Activated CD4-positive, alpha-beta memory T cell treated with anti-CD3 and anti-CD28 coated beads, Interleukin-2, amount 10 ng/mL, durations not matched to agents 7 days and 5 days (primary cell): ENCODE measurements around the gene SMARCA5. TPM values are rescaled to one million over a fixed set of nuclear protein-coding genes. Genes with fewer than 3 reads are reported as not detected.

Experiments
- CTCF ChIA-PET: fragments of 350-600 bp; sonication (Branson Sonifier 250); formaldehyde crosslinking; loops from one replicate; lab custom pipeline; 2021; ENCODE audit warnings: antibody characterized with exemption, inconsistent platforms; lab: Charles Lee
- POLR2A ChIA-PET: fragments of 350-600 bp; sonication (Branson Sonifier 250); formaldehyde crosslinking; loops from one replicate; lab custom pipeline; 2021; ENCODE audit warnings: antibody characterized with exemption; lab: Charles Lee
- DNase-seq: peaks from one replicate; pipeline ENCODE4 v3.0.0-alpha.2; 2020
- H3K27ac Mint-ChIP-seq: one replicate; pipeline ENCODE4 v1.8.0; 2021; ENCODE audit warnings: mild to moderate bottlenecking, mixed read lengths
- H3K27me3 Mint-ChIP-seq: one replicate; pipeline ENCODE4 v1.8.0; 2021; ENCODE audit warnings: mixed read lengths
- H3K36me3 Mint-ChIP-seq: one replicate; pipeline ENCODE4 v1.8.0; 2021; ENCODE audit warnings: low read depth, mixed read lengths
- H3K4me1 Mint-ChIP-seq: one replicate; pipeline ENCODE4 v1.8.0; 2021; ENCODE audit warnings: mixed read lengths
- H3K4me3 Mint-ChIP-seq: one replicate; pipeline ENCODE4 v1.8.0; 2021; ENCODE audit warnings: mild to moderate bottlenecking, mixed read lengths
- H3K9me3 Mint-ChIP-seq: one replicate; pipeline ENCODE4 v1.8.0; 2021; ENCODE audit warnings: mixed read lengths
- total RNA-seq, 2 experiments: library from RNA; stranded (reverse); gene quantifications; one replicate each; pipeline ENCODE4 v1.2.3, GENCODE V29; 2021

Gene SMARCA5, protein sequence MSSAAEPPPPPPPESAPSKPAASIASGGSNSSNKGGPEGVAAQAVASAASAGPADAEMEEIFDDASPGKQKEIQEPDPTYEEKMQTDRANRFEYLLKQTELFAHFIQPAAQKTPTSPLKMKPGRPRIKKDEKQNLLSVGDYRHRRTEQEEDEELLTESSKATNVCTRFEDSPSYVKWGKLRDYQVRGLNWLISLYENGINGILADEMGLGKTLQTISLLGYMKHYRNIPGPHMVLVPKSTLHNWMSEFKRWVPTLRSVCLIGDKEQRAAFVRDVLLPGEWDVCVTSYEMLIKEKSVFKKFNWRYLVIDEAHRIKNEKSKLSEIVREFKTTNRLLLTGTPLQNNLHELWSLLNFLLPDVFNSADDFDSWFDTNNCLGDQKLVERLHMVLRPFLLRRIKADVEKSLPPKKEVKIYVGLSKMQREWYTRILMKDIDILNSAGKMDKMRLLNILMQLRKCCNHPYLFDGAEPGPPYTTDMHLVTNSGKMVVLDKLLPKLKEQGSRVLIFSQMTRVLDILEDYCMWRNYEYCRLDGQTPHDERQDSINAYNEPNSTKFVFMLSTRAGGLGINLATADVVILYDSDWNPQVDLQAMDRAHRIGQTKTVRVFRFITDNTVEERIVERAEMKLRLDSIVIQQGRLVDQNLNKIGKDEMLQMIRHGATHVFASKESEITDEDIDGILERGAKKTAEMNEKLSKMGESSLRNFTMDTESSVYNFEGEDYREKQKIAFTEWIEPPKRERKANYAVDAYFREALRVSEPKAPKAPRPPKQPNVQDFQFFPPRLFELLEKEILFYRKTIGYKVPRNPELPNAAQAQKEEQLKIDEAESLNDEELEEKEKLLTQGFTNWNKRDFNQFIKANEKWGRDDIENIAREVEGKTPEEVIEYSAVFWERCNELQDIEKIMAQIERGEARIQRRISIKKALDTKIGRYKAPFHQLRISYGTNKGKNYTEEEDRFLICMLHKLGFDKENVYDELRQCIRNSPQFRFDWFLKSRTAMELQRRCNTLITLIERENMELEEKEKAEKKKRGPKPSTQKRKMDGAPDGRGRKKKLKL
- 10 to 100 TPM; 51.7 to 53.3 TPM for total RNA-seq

DNA sequence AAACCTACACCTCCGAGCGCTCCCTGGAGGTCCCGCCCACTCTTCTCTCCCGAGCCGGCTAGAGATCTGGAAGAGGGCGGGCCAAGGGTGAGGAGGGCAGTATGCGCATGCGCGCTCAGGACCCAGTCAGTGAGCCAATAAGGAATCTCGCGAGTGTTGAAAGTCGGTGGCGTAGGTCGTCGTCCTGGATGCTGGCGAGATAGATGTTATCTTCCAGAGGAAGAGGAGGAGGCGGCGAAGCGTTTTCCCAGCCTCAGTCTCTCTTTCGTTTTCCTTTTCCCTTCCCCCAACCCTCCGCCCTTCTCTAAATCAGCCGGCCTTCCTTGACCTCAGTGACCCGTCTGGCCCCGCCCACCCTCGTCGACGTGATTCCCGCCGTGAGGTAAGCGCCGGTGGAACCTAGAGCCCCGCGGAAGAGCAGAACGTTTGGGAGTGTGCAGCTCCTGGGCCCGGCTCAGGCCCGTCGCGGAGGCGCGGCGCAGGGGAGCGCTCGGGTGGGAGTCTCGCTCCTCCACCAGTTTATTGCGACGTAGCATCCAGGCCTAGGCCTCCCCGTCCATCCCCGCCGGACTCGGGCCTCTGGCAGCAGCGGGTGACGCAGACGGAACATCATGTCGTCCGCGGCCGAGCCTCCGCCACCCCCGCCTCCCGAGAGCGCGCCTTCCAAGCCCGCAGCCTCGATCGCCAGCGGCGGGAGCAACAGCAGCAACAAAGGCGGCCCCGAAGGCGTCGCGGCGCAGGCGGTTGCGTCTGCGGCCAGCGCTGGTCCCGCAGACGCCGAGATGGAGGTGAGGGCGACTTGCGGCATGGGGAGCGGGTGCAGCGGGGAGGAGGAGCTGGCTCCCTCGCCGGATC, at the start of gene SMARCA5:
Gene SMARCA5 (plus strand): TSS at position 389 of the 855 bp plus-strand sequence. CDS start 223 bp downstream, at position 612.
- Mint-ChIP-seq H3K4me3 (peak within 1 kb of the TSS; percentile 94), H3K9me3 (no peaks in the 10 kb centered on the region), H3K36me3 (peaks cover 21% of the 10 kb centered on the region), H3K27me3 (peaks cover 11% of the 10 kb centered on the region), H3K4me1 (peaks cover 30% of the 10 kb centered on the region), H3K27ac (peak within 1 kb of the TSS; percentile 89)
- DNase-seq, result peak; percentile 96
- ChIA-PET CTCF (interaction anchor here (1.2 to 2.7 kb wide), 2 partner anchors 11 to 46 kb away, joined by 3 to 10 read pairs; no protein-coding TSS in a partner anchor), POLR2A (interaction anchor here (0.7 to 2.2 kb wide), 13 partner anchors 11 to 1585 kb away, joined by 3 to 19 read pairs (median 4); partner anchors contain the start of genes ABCE1, ANAPC10 and USP38)

DNA sequence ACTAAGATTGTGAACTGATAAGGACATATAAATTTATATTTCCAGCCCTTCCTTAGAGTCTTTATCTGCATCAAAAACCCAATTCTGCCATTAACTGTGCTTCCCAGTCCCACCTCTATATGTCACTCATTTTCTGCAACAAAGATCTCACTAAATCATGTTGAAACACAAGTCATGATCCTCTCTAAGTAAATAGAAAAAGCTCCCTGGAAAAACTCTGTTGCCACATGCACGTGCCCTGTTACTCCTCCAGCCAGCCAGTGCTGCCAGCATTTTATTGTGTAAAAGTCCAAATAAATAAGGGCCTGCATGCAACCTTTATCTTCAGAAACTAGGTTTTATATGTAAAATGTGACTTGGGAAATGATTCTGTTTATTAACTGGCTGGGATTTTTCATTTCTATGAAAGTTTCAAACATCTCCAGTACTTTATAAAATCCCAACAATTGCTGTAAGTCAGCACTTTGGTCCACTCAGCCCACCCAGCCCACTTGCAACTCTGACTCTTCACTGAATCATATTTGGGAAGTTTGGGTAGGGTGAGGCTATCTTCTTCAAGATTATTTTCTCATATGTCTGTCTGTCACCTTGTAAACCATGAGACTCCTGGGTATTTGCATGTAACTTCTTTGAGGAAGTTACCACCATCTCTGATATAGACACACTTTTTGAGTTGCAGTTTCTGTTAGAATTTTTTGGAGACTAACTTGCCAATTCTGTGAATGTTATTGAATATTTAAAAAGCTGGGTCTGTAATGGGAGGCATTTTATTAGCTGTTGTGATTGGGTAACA, 40.0 kb upstream of the SMARCA5 start:
- no peaks in the 10 kb centered on the region for H3K9me3 Mint-ChIP-seq
- POLR2A ChIA-PET, result no interaction called here
- CTCF ChIA-PET, result no interaction called here

DNA sequence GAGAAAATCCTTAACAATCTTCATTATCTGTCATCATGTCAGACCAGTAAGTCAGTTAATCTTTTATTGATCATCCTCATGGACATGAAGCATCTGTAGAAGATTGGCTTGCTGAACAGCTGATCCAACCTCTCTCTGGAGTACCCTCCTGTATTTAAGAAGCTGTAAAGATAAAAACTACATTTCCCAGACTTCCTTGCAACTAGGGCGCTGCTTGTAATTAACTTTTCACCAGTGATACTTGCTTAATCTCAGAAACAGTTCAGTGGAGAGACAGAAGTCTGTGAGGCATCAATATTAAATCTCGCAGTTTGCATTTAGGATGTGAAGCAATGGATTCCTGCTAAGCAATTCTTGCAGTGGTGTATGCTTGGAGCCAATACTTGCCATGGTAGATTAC, 36.0 kb upstream of the SMARCA5 start:
- Mint-ChIP-seq H3K4me3 (no peak overlapping the region), H3K27ac (no peak overlapping the region), H3K4me1 (no peaks in the 10 kb centered on the region), H3K36me3 (no peaks in the 10 kb centered on the region), H3K27me3 (peaks cover 7% of the 10 kb centered on the region), H3K9me3 (no peaks in the 10 kb centered on the region)
- CTCF ChIA-PET, result no interaction called here
- POLR2A ChIA-PET, result no interaction called here
- DNase-seq, result no peak

More for the DNA sequence above, 40.0 kb upstream of the SMARCA5 start:
- H3K27ac Mint-ChIP-seq, result no peak overlapping the region
- H3K4me3 Mint-ChIP-seq, result no peak overlapping the region
- no peak for DNase-seq
- H3K36me3 Mint-ChIP-seq, result no peaks in the 10 kb centered on the region
- no peaks in the 10 kb centered on the region for H3K4me1 Mint-ChIP-seq
- peaks cover 2% of the 10 kb centered on the region for H3K27me3 Mint-ChIP-seq

DNA sequence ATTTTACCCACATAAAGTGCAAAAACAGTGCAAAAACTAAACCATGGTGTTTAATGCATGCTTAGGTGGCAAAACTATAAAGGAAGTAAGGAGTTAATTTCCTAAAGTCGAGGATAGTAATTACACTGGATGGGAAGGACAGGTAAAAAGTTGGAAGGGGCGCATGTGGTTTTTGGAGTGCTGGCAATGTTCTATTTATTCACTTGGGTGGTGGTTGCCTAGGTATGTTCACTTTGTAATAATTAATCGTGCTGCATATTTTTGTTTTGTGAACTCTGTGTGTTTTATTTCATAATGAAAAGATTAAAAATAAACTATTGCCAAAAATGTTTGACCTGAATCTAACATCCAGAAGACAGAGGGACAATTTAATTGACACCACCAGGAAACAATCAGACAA, 32.1 kb upstream of the SMARCA5 start:
- no peak overlapping the region for H3K4me3 Mint-ChIP-seq
- H3K9me3 Mint-ChIP-seq, result no peaks in the 10 kb centered on the region
- no peaks in the 10 kb centered on the region for H3K4me1 Mint-ChIP-seq
- ChIA-PET POLR2A (no interaction called here), CTCF (no interaction called here)
- peaks cover 16% of the 10 kb centered on the region for H3K27me3 Mint-ChIP-seq
- no peaks in the 10 kb centered on the region for H3K36me3 Mint-ChIP-seq
- no peak for DNase-seq
- H3K27ac Mint-ChIP-seq, result no peak overlapping the region

DNA sequence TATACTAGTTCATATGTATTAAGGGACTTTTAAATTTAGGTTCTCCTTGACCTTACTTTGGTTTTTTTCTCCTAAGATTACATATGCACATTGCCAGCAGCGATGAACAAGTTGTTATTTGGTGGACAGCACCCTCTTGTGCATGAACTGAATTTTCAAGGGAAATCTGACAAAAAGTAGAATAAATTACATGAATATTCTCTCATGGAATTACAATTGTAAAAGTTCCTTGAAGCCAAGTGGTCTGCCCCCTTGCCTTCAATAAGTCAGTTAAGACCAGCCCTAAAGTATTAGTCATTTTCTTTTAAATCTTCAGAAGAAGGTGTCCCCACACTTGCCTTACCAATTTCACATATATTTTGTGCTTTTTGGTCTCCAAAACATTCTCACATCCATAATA, 30.7 kb upstream of the SMARCA5 start:
- H3K9me3 Mint-ChIP-seq, result no peaks in the 10 kb centered on the region
- H3K27ac Mint-ChIP-seq, result no peak overlapping the region
- DNase-seq, result no peak
- no peaks in the 10 kb centered on the region for H3K36me3 Mint-ChIP-seq
- ChIA-PET POLR2A (no interaction called here), CTCF (no interaction called here)
- H3K4me1 Mint-ChIP-seq, result no peaks in the 10 kb centered on the region
- H3K4me3 Mint-ChIP-seq, result no peak overlapping the region
- peaks cover 16% of the 10 kb centered on the region for H3K27me3 Mint-ChIP-seq

DNA sequence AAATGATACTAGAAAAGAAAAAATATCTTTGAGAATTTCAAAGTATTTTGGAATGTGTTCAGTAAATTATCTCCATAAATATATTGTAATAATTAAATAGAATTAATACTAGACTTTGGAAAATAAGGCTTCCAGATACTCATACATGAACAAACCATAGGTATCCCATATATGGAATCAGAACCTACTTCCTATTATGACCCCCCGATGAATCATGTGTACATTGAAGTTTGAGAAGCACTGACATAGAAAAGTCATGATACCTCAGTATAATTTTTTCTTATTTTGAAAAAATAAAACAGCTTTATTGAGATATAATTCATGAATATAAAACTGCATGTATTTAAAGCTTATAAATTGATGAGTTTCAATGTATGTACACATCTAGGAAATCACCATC, 27.2 kb upstream of the SMARCA5 start:
- Mint-ChIP-seq H3K4me3 (no peak overlapping the region), H3K36me3 (no peaks in the 10 kb centered on the region), H3K27ac (no peak overlapping the region), H3K27me3 (peaks cover 13% of the 10 kb centered on the region), H3K9me3 (no peaks in the 10 kb centered on the region), H3K4me1 (no peaks in the 10 kb centered on the region)
- no peak for DNase-seq
- CTCF ChIA-PET, result no interaction called here
- POLR2A ChIA-PET, result no interaction called here

DNA sequence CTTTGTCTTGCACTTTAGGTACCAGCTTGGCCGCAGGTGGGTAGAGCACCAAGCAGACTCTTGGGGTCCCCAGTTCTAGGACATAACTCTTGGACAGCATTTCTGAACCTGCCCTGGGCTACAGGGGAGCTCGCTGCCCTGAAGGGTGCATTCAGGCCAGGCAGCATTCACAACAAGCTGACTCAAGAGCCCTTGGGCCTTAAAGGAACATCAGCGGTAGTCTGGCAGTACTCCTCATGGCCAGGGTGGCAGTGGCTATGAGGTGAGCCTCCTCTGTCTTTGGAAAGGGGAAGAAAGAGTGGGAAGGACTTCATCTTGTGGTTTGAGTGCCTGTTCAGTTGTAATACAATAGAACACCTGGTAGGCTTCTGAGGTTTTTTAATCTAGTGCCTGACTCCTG, 24.8 kb upstream of the SMARCA5 start:
- no peaks in the 10 kb centered on the region for H3K36me3 Mint-ChIP-seq
- no peak for DNase-seq
- H3K9me3 Mint-ChIP-seq, result no peaks in the 10 kb centered on the region
- H3K4me1 Mint-ChIP-seq, result no peaks in the 10 kb centered on the region
- H3K27me3 Mint-ChIP-seq, result peaks cover 15% of the 10 kb centered on the region
- ChIA-PET CTCF (interaction anchor here (1.3 kb wide), 1 partner anchor 11 kb away, joined by 4 read pairs; no protein-coding TSS in a partner anchor), POLR2A (no interaction called here)
- H3K4me3 Mint-ChIP-seq, result no peak overlapping the region
- H3K27ac Mint-ChIP-seq, result no peak overlapping the region

DNA sequence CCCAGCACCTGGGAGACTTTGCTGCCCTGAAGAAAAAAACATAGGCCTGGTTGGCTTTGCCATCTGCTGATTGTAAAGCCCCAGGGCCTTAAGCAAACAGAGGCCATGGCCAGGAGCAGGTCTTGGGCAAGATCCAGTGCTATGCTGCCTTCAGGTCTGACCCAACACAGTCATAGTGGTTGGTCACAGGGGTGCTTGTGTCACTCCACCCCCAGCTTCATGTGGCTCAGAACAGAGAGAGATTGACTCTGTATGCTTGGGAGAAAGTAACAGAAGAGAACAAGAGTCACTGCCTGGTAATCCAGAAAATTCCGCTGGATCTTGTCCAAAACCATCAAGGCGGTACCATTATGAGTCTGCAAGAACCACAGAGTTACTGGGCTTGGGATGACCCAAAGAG, 24.4 kb upstream of the SMARCA5 start:
- Mint-ChIP-seq H3K4me1 (no peaks in the 10 kb centered on the region), H3K9me3 (no peaks in the 10 kb centered on the region), H3K36me3 (no peaks in the 10 kb centered on the region), H3K4me3 (no peak overlapping the region), H3K27me3 (peaks cover 15% of the 10 kb centered on the region), H3K27ac (no peak overlapping the region)
- ChIA-PET POLR2A (no interaction called here), CTCF (interaction anchor here (1.3 kb wide), 1 partner anchor 11 kb away, joined by 4 read pairs; no protein-coding TSS in a partner anchor)
- DNase-seq, result no peak

DNA sequence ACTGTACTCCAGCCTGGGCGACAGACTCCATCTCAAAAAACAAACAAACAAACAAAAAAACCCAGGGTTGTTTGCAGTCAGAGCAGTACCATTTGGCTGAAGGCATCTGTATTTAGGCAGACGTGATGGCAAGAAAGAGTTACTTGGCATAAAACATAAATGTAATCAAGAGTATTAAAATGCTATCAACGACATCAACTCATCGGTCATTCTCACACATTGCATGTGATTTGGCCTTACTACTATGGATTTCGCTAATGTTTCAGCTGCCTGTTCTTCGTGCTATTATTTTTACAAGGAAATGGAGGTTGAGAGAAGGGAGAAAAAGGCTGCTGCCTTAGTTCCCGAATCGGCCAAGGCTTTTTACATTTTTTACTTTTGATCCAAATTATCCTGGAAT, 15.5 kb upstream of the SMARCA5 start:
- Mint-ChIP-seq H3K4me1 (no peaks in the 10 kb centered on the region), H3K36me3 (no peaks in the 10 kb centered on the region), H3K27me3 (peaks cover 2% of the 10 kb centered on the region), H3K27ac (no peak overlapping the region), H3K9me3 (no peaks in the 10 kb centered on the region), H3K4me3 (no peak overlapping the region)
- CTCF ChIA-PET, result no interaction called here
- no peak for DNase-seq
- POLR2A ChIA-PET, result no interaction called here

DNA sequence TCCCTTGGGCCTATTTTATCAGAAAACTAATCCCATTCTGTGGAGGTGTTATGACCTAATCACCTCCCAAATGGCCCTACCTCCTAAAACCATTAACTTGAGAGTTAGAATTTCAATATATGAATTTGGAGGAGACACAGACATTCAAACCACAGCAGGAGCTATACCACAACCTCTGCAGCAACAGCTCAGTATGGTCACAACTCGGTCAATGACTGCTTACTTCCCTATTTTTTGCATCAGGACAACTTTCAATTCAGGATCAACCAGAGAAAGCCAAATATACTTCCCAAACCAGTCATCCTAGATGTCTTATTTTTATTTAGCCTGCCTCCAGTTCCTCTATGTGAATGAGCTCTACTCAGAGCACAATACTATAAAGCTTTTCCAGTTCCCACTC, 11.3 kb upstream of the SMARCA5 start:
- H3K9me3 Mint-ChIP-seq, result no peaks in the 10 kb centered on the region
- H3K36me3 Mint-ChIP-seq, result no peaks in the 10 kb centered on the region
- POLR2A ChIA-PET, result no interaction called here
- no peak for DNase-seq
- peaks cover 3% of the 10 kb centered on the region for H3K27me3 Mint-ChIP-seq
- H3K4me1 Mint-ChIP-seq, result no peaks in the 10 kb centered on the region
- no peak overlapping the region for H3K4me3 Mint-ChIP-seq
- CTCF ChIA-PET, result no interaction called here
- no peak overlapping the region for H3K27ac Mint-ChIP-seq

DNA sequence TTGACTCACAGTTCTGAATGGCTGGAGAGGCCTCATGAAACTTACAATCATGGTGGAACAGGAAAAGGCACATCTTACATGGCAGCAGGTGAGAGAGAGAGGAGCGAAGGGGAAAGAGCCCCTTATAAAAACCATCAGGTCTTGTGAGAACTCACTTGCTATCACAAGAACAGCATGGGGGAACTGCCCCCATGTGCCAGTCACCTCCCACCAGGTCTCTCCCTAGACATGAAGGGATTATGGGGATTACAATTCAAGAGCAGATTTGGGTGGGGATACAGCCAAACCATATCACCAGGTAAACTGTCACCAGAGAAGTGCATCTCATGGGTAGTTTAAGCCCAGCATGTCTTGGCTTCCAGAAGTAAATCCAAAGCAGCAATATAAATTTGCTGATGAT, 7.5 kb upstream of the SMARCA5 start:
- no peaks in the 10 kb centered on the region for H3K9me3 Mint-ChIP-seq
- H3K36me3 Mint-ChIP-seq, result no peaks in the 10 kb centered on the region
- no peak for DNase-seq
- no peaks in the 10 kb centered on the region for H3K4me1 Mint-ChIP-seq
- ChIA-PET POLR2A (no interaction called here), CTCF (no interaction called here)
- peaks cover 24% of the 10 kb centered on the region for H3K27me3 Mint-ChIP-seq
- H3K27ac Mint-ChIP-seq, result no peak overlapping the region
- no peak overlapping the region for H3K4me3 Mint-ChIP-seq

DNA sequence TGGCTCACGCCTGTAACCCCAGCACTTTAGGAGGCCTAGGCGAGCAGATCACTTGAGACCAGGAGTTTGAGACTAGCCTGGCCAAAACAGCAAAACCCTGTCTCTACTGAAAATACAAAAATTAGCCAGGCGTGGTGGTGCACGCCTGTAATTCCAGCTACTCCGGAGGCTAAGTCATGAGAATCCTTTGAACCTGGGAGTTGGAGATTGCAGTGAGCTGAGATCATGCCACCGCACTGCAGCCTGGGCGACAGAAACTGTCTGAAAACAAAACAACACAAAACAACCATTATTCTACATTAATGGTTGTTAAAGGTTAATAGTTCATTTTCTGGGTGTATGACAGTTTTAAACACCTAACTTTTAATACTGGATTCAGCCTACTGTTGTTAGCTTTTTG, 1.6 kb upstream of the SMARCA5 start:
- DNase-seq, result no peak
- Mint-ChIP-seq H3K36me3 (peaks cover 13% of the 10 kb centered on the region), H3K9me3 (no peaks in the 10 kb centered on the region), H3K27me3 (peaks cover 24% of the 10 kb centered on the region), H3K4me1 (peaks cover 22% of the 10 kb centered on the region), H3K27ac (no peak overlapping the region), H3K4me3 (no peak overlapping the region)
- ChIA-PET CTCF (no interaction called here), POLR2A (no interaction called here)
